Muscle layer of colon (tissue), 2 donors: ENCODE results near the gene CCDC88C.

Experiments used
- H3K27ac ChIP-seq: one replicate; pipeline ENCODE4 v1.7.0; 2013; ENCODE audit warnings: low read depth, mild to moderate bottlenecking, low read length, moderate library complexity
- H3K27me3 ChIP-seq, 2 donors: one replicate each; pipeline ENCODE4 v1.7.0; 2013; ENCODE audit warnings: low read length in 2 of 2, mild to moderate bottlenecking in 2 of 2; ENCODE audit not compliant: insufficient read depth in 2 of 2, control insufficient read depth in 1 of 2
- H3K36me3 ChIP-seq: one replicate; pipeline ENCODE4 v1.7.0; 2013; ENCODE audit warnings: mild to moderate bottlenecking, low read length; ENCODE audit not compliant: insufficient read depth
- H3K4me1 ChIP-seq: one replicate; pipeline ENCODE4 v1.7.0; 2013; ENCODE audit warnings: mild to moderate bottlenecking, low read length; ENCODE audit not compliant: insufficient read depth
- H3K4me3 ChIP-seq, 2 donors: one replicate each; pipeline ENCODE4 v1.7.0; 2013; ENCODE audit warnings: low read length in 2 of 2, low read depth in 1 of 2, mild to moderate bottlenecking in 1 of 2, moderate library complexity in 1 of 2
- H3K9ac ChIP-seq: one replicate; pipeline ENCODE4 v1.7.0; 2013; ENCODE audit warnings: low read length
- H3K9me3 ChIP-seq: one replicate; pipeline ENCODE4 v1.7.0; 2013; ENCODE audit warnings: mild to moderate bottlenecking, low read length
- donor health status: abdominal sarcoma.
- donor health status: Adenocarcinoma of cecum.

CCDC88C gene, protein sequence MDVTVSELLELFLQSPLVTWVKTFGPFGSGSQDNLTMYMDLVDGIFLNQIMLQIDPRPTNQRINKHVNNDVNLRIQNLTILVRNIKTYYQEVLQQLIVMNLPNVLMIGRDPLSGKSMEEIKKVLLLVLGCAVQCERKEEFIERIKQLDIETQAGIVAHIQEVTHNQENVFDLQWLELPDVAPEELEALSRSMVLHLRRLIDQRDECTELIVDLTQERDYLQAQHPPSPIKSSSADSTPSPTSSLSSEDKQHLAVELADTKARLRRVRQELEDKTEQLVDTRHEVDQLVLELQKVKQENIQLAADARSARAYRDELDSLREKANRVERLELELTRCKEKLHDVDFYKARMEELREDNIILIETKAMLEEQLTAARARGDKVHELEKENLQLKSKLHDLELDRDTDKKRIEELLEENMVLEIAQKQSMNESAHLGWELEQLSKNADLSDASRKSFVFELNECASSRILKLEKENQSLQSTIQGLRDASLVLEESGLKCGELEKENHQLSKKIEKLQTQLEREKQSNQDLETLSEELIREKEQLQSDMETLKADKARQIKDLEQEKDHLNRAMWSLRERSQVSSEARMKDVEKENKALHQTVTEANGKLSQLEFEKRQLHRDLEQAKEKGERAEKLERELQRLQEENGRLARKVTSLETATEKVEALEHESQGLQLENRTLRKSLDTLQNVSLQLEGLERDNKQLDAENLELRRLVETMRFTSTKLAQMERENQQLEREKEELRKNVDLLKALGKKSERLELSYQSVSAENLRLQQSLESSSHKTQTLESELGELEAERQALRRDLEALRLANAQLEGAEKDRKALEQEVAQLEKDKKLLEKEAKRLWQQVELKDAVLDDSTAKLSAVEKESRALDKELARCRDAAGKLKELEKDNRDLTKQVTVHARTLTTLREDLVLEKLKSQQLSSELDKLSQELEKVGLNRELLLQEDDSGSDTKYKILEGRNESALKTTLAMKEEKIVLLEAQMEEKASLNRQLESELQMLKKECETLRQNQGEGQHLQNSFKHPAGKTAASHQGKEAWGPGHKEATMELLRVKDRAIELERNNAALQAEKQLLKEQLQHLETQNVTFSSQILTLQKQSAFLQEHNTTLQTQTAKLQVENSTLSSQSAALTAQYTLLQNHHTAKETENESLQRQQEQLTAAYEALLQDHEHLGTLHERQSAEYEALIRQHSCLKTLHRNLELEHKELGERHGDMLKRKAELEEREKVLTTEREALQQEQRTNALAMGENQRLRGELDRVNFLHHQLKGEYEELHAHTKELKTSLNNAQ (N-terminal part only)

DNA sequence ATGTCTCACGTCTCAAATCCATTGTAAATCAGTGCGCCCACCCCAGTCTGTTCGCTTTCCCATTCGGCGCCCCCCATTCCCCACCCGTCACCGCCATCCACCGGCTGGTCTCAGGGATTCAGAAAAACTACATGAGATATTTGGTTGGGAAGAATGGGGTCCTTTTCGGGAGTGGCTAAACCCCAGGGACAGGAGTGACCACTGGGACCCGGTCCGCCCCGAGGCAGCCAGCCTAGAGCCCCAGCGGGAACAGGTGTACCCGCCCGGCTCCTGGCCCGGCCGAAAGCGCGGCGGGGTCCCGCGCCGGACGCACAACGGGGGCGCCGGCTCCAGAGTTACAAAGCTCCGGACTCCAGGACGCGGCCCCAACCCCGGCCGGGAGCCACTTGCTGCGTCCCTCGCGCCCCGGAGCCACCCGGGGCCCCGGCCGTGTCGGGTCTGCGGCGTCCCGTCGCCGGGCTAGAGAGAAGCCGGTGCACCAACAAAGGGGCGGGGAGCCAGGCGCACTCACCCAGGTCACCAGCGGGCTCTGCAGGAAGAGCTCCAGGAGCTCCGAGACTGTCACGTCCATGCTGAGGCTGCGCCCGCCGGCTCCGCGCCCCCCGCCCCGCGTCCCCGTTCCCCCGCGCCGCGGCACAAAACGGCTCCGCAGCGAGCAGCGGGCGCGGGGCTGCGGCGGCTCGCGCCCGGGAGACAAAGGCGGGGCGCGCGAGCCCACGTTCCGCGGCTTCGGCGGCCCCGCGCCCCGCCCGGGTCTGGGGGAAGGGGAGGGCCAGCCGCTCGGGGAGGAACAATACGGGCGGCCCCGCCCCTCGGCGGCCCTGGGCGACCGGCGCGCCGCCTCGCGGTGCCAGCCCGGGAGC lies at the start of gene CCDC88C:
Gene CCDC88C, minus strand, starts transcription at position 701 of the 863 bp plus-strand sequence. Its CDS starts 130 bp downstream, at position 571.
- Histone ChIP-seq H3K9me3 (no peaks in the 10 kb centered on the region), H3K36me3 (no peaks in the 10 kb centered on the region), H3K4me3 (peak within 1 kb of the TSS; percentile 58), H3K27me3 (peaks cover 0 to 6% of the 10 kb centered on the region in 2 donors), H3K27ac (peak within 1 kb of the TSS; percentile 17), H3K4me1 (peaks cover 9% of the 10 kb centered on the region), H3K9ac (no peak within 1 kb of the TSS)

DNA sequence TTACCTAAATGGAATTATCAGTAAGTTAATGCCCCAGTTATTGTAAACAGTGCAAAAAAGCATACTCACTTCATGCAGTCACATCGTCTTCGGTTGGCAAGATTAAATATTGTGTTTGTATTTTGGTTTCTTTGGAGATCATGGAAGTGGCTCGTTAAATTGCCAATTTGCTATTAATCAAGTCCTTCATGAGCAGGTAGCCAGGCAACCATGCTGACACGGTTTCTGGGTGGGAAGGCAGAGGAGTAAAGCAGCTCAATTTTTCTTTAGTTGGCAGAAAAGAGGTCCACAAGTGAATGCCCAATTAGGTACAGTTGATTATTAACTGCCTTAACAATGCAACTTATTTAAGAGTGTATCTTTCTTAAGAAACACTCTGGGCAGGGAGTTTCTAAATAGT lies 48.6 kb upstream of the CCDC88C start:
- H3K27me3 ChIP-seq: no peaks in the 10 kb centered on the region
- H3K9ac ChIP-seq: no peak overlapping the region
- no peak overlapping the region for H3K27ac ChIP-seq
- peaks cover 17% of the 10 kb centered on the region for H3K4me1 ChIP-seq
- peaks cover 56% of the 10 kb centered on the region for H3K36me3 ChIP-seq
- no peaks in the 10 kb centered on the region for H3K9me3 ChIP-seq
- H3K4me3 ChIP-seq: no peak overlapping the region

DNA sequence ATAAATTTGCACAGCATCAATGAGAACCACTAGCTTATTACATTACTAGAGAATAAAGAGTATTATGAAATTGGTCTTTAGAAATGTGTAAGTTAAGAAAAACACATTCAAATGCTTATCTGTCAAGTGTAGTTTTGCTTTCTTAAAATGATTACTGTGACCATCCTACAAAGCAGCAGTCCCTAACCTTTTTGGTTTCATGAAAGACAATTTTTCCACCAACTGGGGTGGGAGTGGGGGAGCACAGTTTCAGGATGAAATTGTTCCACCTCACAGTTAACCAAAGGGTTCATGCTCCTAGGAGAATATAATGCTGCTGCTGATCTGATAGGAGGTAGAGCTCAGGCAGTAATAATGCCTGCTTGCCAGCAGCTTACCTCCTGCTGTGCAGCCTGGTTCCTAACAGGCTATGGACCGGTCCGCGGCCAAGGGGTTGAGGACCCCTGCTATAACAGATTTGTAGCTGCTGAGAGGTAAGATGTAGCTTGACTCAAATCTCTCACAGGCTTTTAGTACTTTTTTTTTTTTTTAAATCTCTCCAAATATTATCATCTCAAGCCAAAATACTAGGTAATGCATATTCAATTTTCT lies 47.1 kb upstream of the CCDC88C start:
- H3K36me3 ChIP-seq: peaks cover 62% of the 10 kb centered on the region
- H3K9ac ChIP-seq: no peak overlapping the region
- peaks cover 17% of the 10 kb centered on the region for H3K4me1 ChIP-seq
- no peaks in the 10 kb centered on the region for H3K9me3 ChIP-seq
- H3K27me3 ChIP-seq: no peaks in the 10 kb centered on the region
- no peak overlapping the region for H3K4me3 ChIP-seq
- H3K27ac ChIP-seq: no peak overlapping the region

DNA sequence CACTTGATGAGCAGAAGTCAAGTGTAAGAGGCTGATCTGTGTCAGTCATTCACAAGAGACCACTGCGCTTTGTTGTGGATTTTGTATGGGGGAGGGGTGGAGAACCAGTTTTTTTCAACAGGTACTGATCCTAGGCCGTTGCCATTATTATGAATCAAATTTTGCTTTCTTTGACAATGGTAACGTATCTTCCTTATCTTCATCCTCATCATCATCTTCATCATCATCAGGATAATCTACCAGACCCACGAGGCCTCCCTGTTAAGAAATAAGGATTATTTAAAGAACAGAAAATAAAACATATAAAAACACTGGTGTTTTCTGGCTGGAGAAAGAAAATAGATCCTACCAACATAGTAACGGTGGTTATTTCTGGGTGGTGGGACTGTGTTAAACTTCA lies 41.0 kb upstream of the CCDC88C start:
- Histone ChIP-seq H3K27me3 (no peaks in the 10 kb centered on the region), H3K9me3 (no peaks in the 10 kb centered on the region), H3K36me3 (peaks cover 64% of the 10 kb centered on the region), H3K4me1 (no peaks in the 10 kb centered on the region), H3K4me3 (no peak overlapping the region), H3K27ac (no peak overlapping the region), H3K9ac (no peak overlapping the region)

DNA sequence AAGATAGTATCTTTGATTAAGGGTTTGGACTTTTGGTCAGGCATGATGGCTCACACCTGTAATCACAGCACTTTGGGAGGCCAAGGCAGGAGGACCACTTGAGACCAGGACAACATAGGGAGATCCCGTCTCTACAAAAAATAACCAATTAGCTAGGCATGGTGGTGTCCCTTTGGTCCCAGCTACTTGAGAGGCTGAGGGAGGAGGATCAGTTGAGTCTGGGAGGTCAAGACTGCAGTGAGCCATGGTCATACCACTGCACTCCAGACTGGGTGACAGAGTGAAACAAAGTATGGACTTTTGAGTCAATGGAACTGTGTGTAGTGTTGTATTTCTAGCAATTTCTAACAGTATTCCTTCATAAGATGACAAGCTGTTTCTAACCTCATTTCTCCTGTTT lies 38.7 kb upstream of the CCDC88C start:
- Histone ChIP-seq H3K36me3 (peaks cover 45% of the 10 kb centered on the region), H3K9me3 (no peaks in the 10 kb centered on the region), H3K4me3 (no peak overlapping the region), H3K9ac (no peak overlapping the region), H3K4me1 (no peaks in the 10 kb centered on the region), H3K27me3 (no peaks in the 10 kb centered on the region), H3K27ac (no peak overlapping the region)

DNA sequence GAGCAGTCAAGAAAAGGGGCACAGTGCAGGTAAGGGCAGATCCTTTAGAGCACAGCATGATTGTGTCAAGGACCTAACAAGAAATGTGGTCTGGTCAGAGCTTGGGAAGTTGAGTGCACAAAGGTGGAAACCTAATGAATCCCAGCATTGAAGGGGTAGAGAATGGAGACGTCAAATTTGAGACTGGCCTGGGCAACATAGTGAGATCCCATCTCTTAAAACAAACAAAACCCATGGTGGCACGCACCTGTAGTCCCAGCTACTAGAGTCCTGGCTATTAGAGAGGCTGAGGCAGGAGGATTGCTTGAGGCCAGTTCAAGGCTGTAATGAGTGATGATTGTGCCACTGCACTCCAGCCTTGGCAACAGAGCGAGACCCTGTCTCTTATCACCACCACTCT lies 37.0 kb upstream of the CCDC88C start:
- Histone ChIP-seq H3K27me3 (no peaks in the 10 kb centered on the region), H3K4me1 (no peaks in the 10 kb centered on the region), H3K4me3 (no peak overlapping the region), H3K36me3 (peaks cover 28% of the 10 kb centered on the region), H3K27ac (no peak overlapping the region), H3K9me3 (no peaks in the 10 kb centered on the region), H3K9ac (no peak overlapping the region)

DNA sequence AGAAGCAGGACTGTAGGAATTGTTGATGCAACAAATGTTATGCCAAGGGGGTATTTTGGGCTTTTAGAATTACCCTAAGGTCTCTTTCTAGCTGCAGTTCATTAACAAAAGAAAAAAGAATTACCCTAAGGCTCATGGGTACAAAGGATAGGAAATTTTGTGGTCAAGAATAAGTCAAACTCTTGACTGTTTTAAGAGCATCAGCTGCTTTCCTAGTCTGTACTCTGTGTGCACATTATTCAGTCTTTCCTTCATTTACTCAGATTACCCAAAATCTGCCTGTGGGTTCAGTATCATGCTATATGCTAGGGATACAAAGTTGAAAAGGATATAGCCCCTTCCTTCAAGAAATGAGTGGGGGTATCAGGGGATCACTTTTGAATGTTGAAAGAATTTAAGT lies 36.5 kb upstream of the CCDC88C start:
- Histone ChIP-seq H3K9me3 (no peaks in the 10 kb centered on the region), H3K4me3 (no peak overlapping the region), H3K27ac (no peak overlapping the region), H3K27me3 (no peaks in the 10 kb centered on the region), H3K9ac (no peak overlapping the region), H3K36me3 (peaks cover 24% of the 10 kb centered on the region), H3K4me1 (no peaks in the 10 kb centered on the region)

DNA sequence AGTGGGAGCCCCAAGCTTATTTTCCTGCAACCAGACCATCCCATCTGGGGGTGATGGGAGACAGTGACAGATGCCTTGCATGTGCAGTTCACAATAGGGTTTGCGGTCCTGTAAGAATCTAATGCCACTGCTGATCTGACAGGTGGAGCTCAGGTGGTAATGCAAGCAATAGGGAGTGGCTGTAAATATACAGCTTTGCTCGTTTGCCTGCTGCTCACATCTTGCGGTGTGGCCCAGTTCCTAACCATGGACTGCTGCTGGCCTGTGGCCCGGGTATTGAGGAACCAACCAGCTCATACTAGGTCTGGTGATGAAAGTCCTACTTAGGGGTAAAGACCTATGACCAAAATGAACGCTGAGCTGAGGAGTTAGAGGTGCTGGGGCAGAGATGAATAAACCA lies 36.1 kb upstream of the CCDC88C start:
- Histone ChIP-seq H3K36me3 (peaks cover 23% of the 10 kb centered on the region), H3K9ac (no peak overlapping the region), H3K4me1 (no peaks in the 10 kb centered on the region), H3K27ac (no peak overlapping the region), H3K27me3 (no peaks in the 10 kb centered on the region), H3K4me3 (no peak overlapping the region), H3K9me3 (no peaks in the 10 kb centered on the region)

DNA sequence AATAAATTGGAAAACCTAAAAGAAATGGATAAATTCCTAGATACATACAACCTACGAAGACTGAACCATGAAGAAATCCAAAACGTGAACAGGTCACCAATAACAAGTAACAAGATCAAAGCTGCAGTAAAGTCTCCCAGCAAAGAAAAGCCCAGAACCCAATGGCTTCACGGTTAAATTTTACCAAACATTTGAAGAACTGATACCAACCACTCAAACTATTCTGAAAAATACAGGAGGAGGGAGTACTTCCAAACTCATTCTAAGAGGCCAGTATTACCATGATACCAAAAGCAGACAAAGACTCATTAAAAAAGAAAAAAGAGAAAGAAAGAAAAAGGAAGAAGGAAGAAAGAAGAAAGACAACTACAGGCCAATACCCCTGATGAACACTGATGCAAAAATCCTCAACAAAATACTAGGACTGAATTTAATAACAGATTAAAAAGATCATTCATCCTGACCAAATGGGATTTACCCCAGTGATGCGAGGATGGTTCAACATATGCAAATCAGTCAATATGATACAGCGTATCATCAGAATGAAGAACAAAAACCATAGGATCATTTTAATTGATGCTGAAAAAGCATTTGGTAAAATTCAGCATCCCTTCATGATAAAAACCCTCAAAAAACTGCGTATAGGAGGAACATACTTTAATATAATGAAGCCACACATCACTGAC lies 26.9 kb upstream of the CCDC88C start:
- H3K4me1 ChIP-seq: no peaks in the 10 kb centered on the region
- H3K9ac ChIP-seq: no peak overlapping the region
- no peaks in the 10 kb centered on the region for H3K36me3 ChIP-seq
- no peaks in the 10 kb centered on the region for H3K9me3 ChIP-seq
- no peak overlapping the region for H3K27ac ChIP-seq
- H3K4me3 ChIP-seq: no peak overlapping the region
- H3K27me3 ChIP-seq: no peaks in the 10 kb centered on the region

DNA sequence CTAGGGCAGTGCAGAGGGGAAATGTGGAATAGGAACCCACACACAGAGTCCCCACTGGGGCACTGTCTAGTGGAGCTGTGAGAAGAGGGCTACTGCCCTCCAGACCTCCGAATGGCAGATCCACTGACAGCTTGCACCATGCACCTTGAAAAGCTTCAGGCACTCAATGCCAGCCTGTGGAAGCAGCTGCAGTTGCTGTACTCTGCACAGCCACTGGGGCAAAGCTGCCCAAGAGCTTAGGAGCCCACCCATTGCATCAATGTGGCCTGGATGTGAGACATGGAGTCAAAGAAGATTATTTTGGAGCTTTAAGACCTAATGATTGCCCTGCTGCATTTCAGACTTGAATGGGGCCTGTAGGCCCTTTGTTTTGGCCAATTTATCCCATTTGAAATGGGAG lies 21.7 kb upstream of the CCDC88C start:
- Histone ChIP-seq H3K9ac (no peak overlapping the region), H3K9me3 (no peaks in the 10 kb centered on the region), H3K4me3 (no peak overlapping the region), H3K36me3 (no peaks in the 10 kb centered on the region), H3K27me3 (no peaks in the 10 kb centered on the region), H3K27ac (no peak overlapping the region), H3K4me1 (no peaks in the 10 kb centered on the region)
